ENCODE results near the gene LNX1. TPM values are rescaled to one million over a fixed set of nuclear protein-coding genes. Genes with fewer than 3 reads are reported as not detected.
"Not testable (repeated sequence)": the region's sequence is repeated elsewhere in the genome, so short reads cannot be mapped to it uniquely, and the experiment has no call there.

LNX1 gene
- total and polyA plus RNA-seq, 12 donors = 1.2 to 8.9 (median 3.7) TPM

DNA sequence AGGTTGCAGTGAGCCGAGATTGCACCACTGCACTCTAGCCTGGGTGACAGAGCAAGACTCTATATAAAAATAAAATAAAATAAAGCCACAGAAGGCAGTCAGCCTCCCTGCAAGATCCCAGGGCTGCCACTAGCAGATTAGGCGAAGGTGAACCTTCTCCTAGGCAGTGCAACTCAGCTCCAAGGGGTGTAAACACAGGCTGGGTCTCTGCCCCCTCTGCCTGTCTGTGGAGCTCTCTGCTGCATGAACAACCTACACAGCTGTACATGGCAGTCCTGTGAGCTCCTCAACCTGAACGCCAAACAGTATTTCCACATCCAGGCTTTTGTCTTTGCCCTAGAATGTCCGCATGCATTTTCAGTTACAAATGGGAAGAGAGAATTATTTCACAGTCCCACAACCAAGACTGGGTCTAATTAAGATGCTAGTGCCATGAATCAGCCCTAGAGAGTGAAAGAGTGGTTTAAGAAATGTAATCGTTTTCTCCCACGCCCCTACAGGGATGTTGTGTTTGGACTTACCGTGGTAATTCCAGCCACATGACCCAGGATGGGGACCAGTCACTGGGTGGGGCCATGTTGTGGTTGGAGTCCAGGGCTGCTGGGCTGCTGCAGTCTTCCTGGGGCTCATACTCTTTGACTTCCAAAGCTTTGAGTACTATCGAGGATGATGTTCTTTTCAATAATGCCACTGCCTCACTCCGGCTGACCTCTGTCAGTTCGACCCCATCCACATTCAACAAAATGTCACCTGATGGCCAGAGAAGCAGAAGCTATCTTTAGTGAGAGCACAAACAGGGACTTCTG is 114.9 kb downstream of the LNX1 start:
- H3K27ac ChIP-seq = no peak overlapping the region
- no peaks in the 10 kb centered on the region for H3K36me3 ChIP-seq (replicated peaks in 1 of 2)
- H3K4me1 ChIP-seq (replicated peaks in 1 of 2) = no peaks in the 10 kb centered on the region
- TF ChIP-seq POLR2A (IDR thresholded peaks at IDR 0.05) = no peak
- TF ChIP-seq, protein P1, sequence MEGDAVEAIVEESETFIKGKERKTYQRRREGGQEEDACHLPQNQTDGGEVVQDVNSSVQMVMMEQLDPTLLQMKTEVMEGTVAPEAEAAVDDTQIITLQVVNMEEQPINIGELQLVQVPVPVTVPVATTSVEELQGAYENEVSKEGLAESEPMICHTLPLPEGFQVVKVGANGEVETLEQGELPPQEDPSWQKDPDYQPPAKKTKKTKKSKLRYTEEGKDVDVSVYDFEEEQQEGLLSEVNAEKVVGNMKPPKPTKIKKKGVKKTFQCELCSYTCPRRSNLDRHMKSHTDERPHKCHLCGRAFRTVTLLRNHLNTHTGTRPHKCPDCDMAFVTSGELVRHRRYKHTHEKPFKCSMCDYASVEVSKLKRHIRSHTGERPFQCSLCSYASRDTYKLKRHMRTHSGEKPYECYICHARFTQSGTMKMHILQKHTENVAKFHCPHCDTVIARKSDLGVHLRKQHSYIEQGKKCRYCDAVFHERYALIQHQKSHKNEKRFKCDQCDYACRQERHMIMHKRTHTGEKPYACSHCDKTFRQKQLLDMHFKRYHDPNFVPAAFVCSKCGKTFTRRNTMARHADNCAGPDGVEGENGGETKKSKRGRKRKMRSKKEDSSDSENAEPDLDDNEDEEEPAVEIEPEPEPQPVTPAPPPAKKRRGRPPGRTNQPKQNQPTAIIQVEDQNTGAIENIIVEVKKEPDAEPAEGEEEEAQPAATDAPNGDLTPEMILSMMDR (IDR thresholded peaks at IDR 0.05) = no peak
- no peaks in the 10 kb centered on the region for H3K27me3 ChIP-seq
- H3K9me3 ChIP-seq (replicated peaks in 1 of 3) = no peaks in the 10 kb centered on the region
- H3K4me3 ChIP-seq = no peak overlapping the region
- intact Hi-C loops (cut with DNase I) = no loop called here
- WGBS, 4 donors = 84 to 88% (median 87%) methylated on average over 8 to 10 of the region's 10 CpGs
- no peak for DNase-seq

DNA sequence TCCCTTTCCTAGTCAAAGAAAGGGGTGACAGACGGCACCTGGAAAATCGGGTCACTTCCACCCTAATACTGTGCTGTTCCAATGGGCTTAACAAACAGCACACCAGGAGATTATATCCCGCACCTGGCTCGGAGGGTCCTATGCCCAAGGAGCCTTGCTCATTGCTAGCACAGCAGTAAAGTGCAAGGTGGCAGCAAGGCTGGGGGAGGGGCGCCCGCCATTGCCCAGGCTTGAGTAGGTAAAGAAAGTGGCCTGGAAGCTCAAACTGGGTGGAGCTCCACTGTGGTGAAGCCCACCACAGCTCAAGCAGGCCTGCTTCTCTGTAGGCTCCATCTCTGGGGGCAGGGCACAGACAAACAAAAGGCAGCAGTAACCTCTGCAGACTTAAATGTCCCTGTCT is 124.7 kb downstream of the LNX1 start:
- H3K9me3 ChIP-seq (replicated peaks in 1 of 3); H3K36me3 ChIP-seq (replicated peaks in 1 of 2); intact Hi-C loops (cut with DNase I); H3K4me1 ChIP-seq (replicated peaks in 1 of 2); H3K27me3 ChIP-seq; H3K27ac ChIP-seq; H3K4me3 ChIP-seq: not testable (repeated sequence)
- peak in 1 of 7 donors; percentile 51 for DNase-seq
- 96 to 99% (median 97%) methylated on average over 6 of the region's 6 CpGs; no CpG with 5 or more reads in 1 of the 4 donors for WGBS, 4 donors

DNA sequence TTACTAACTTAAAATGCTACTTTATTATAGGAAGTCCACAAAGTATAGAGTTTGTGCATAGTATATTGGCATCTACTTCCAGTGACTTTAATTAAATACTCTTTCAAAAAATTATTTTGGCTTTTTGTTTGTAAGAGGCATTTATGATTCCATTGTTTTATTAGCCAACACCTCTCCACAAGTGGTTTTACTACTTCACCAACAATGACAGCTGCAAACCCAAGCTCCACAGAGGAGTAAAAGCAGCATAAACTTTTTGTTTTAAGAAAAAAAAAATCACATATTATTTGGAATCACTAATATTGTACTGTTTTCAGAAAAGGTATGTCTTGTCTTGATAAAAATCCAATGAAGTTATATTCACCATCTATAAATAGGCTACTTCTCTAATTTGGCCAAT is 125.4 kb downstream of the LNX1 start:
- H3K4me1 ChIP-seq (replicated peaks in 1 of 2) = no peaks in the 10 kb centered on the region
- no peaks in the 10 kb centered on the region for H3K27me3 ChIP-seq
- H3K4me3 ChIP-seq = no peak overlapping the region
- peaks cover 0 to 8% of the 10 kb centered on the region in 2 donors for H3K36me3 ChIP-seq (replicated peaks in 1 of 2)
- no peak for DNase-seq
- intact Hi-C loops (cut with DNase I) = no loop called here
- no peaks in the 10 kb centered on the region for H3K9me3 ChIP-seq (replicated peaks in 1 of 3)
- no peak overlapping the region for H3K27ac ChIP-seq
- no peak for TF ChIP-seq POLR2A (IDR thresholded peaks at IDR 0.05)
- TF ChIP-seq, protein P1 (IDR thresholded peaks at IDR 0.05) = no peak

DNA sequence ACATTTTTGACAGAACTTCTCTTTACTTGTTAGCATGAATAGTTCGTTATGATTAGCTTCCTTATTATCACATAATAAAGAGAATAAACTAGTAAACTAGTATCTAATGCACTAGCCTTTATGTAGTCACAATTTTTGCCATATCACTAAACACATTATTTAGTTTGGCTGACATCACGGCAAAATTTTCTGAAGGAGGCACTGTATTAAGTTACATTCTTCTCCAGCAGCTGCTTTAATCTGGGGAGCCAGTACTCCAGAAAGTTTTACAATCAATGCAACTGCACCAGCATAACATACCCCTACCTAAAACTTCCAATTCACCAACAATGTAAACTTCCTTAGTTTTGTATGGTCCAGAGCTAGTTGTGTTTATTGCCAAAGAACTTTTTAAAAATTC is 126.0 kb downstream of the LNX1 start:
- Histone ChIP-seq H3K4me3 (no peak overlapping the region), H3K4me1 (replicated peaks in 1 of 2) (no peaks in the 10 kb centered on the region), H3K36me3 (replicated peaks in 1 of 2) (peaks cover 0 to 14% of the 10 kb centered on the region in 2 donors), H3K27ac (no peak overlapping the region), H3K9me3 (replicated peaks in 1 of 3) (no peaks in the 10 kb centered on the region), H3K27me3 (no peaks in the 10 kb centered on the region)
- WGBS, 4 donors = 80 to 88% (median 87%) methylated on average over 2 of the region's 2 CpGs
- no peak for TF ChIP-seq POLR2A (IDR thresholded peaks at IDR 0.05)
- TF ChIP-seq, protein P1 (IDR thresholded peaks at IDR 0.05) = no peak
- intact Hi-C loops (cut with DNase I) = no loop called here
- no peak for DNase-seq

DNA sequence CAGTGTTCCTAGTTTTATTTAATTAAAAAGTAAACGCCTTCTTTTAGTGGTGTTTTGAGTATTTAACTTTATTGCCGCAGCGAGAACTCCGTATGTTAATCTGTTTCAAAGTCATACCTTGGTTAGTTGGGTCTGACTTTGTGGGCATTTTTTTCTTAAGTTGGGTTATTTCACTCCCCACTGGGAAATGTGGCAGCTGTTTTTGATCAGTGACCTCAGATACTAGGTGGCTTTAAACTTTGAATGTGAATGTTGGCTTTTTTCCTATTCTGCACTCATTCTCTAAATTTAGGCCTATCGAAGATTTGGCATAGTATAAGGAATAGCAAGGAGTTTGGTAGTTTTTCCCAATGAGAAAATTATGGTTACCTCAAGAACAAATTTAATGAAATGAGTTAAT is 127.9 kb downstream of the LNX1 start:
- intact Hi-C loops (cut with DNase I) = no loop called here
- no peaks in the 10 kb centered on the region for H3K27me3 ChIP-seq

More for the DNA sequence above, 127.9 kb downstream of the LNX1 start:
- DNase-seq = no peak
- Histone ChIP-seq H3K36me3 (replicated peaks in 1 of 2) (peaks cover 0 to 22% of the 10 kb centered on the region in 2 donors), H3K4me3 (no peak overlapping the region), H3K4me1 (replicated peaks in 1 of 2) (no peaks in the 10 kb centered on the region), H3K27ac (no peak overlapping the region), H3K9me3 (replicated peaks in 1 of 3) (no peaks in the 10 kb centered on the region)
- 85 to 92% (median 89%) methylated on average over 5 of the region's 5 CpGs for WGBS, 4 donors
- TF ChIP-seq, protein P1 (IDR thresholded peaks at IDR 0.05) = no peak
- no peak for TF ChIP-seq POLR2A (IDR thresholded peaks at IDR 0.05)
